Measurements from ENCODE around the gene PRXL2C.

Gene PRXL2C

GRCh38 chr9:96612105-96612965, 42.8 kb downstream of the PRXL2C start:
- DNase-seq, result peak; percentile 62

GRCh38 chr9:96611302-96611701, 43.8 kb downstream of the PRXL2C start:
- no peak for DNase-seq

- no peak for DNase-seq
Observed at GRCh38 chr9:96609732-96610131, 45.4 kb downstream of the PRXL2C start.

GRCh38 chr9:96607971-96608370, 47.1 kb downstream of the PRXL2C start:
- DNase-seq, result no peak

- no peak for DNase-seq
Observed at GRCh38 chr9:96605328-96605727, 49.8 kb downstream of the PRXL2C start.

- DNase-seq, result no peak
Observed at GRCh38 chr9:96604004-96604319, 51.2 kb downstream of the PRXL2C start.

GRCh38 chr9:96603305-96604003, 51.7 kb downstream of the PRXL2C start:
- DNase-seq, result no peak

GRCh38 chr9:96599298-96599697, 55.8 kb downstream of the PRXL2C start:
- DNase-seq, result no peak

- DNase-seq, result peak; percentile 56
Observed at GRCh38 chr9:96596601-96597111, 58.5 kb downstream of the PRXL2C start.
